SK-N-SH treated with all-trans-retinoic acid at 6 μM for 48 hours (cell line): ENCODE measurements around the gene NOL11.

ENCODE experiments used
- ATAC-seq: fragments of 200-7000 bp; cut with Tn5 transposase; 3 replicates; pipeline ENCODE4 v1.9.1; 2020; ENCODE audit warnings: mild to moderate bottlenecking, moderate library complexity
- ARNTL ChIP-seq: fragments of 450-650 bp; formaldehyde crosslinking; IDR thresholded peaks from 2 replicates; pipeline ENCODE4 v1.5.0; 2020; ENCODE audit warnings: low read depth, mild to moderate bottlenecking, moderate library complexity, borderline replicate concordance
- BACH2 ChIP-seq: fragments of 250-450 bp; sonication (Bioruptor Pico); IDR thresholded peaks from 2 replicates; pipeline ENCODE4 v1.9.0; 2021; ENCODE audit warnings: mild to moderate bottlenecking, borderline replicate concordance
- CREB5 ChIP-seq: fragments of 250-450 bp; sonication (Bioruptor Pico); IDR thresholded peaks from 2 replicates; pipeline ENCODE4 v1.5.1; 2020; ENCODE audit warnings: low read depth, mild to moderate bottlenecking, moderate library complexity
- CSDC2 ChIP-seq: fragments of 250-450 bp; sonication (Bioruptor Pico); IDR thresholded peaks from 2 replicates; pipeline ENCODE4 v1.5.0; 2020; ENCODE audit warnings: mild to moderate bottlenecking, moderate library complexity
- ESRRG ChIP-seq: fragments of 250-450 bp; sonication (Bioruptor Pico); IDR thresholded peaks from 2 replicates; pipeline ENCODE4 v1.6.1; 2021; ENCODE audit warnings: mild to moderate bottlenecking
- GLIS3 ChIP-seq: fragments of 250-450 bp; sonication (Bioruptor Pico); IDR thresholded peaks from 2 replicates; pipeline ENCODE4 v1.5.0; 2020; ENCODE audit warnings: mild to moderate bottlenecking, moderate library complexity
- ISL1 ChIP-seq: fragments of 250-450 bp; sonication (Bioruptor Pico); IDR thresholded peaks from 2 replicates; pipeline ENCODE4 v2.1.2; 2022; ENCODE audit warnings: mild to moderate bottlenecking, moderate library complexity
- OSR1 ChIP-seq: fragments of 250-450 bp; sonication (Bioruptor Pico); IDR thresholded peaks from 2 replicates; pipeline ENCODE4 v1.8.0; 2022; ENCODE audit warnings: moderate library complexity, mild to moderate bottlenecking, inconsistent platforms
- PATZ1 ChIP-seq: fragments of 250-450 bp; sonication (Bioruptor Pico); IDR thresholded peaks from 2 replicates; pipeline ENCODE4 v1.8.0; 2020; ENCODE audit warnings: mild to moderate bottlenecking, moderate library complexity, borderline replicate concordance
- PPARA ChIP-seq: fragments of 250-450 bp; sonication (Bioruptor Pico); IDR thresholded peaks from 2 replicates; pipeline ENCODE4 v1.5.0; 2020; ENCODE audit warnings: mild to moderate bottlenecking, borderline replicate concordance
- RARB ChIP-seq: fragments of 250-450 bp; sonication (Bioruptor Pico); IDR thresholded peaks from 2 replicates; pipeline ENCODE4 v1.8.0; 2021; ENCODE audit warnings: mild to moderate bottlenecking, moderate library complexity
- TCF4 ChIP-seq: fragments of 250-450 bp; sonication (Bioruptor Pico); IDR thresholded peaks from 2 replicates; pipeline ENCODE4 v1.8.0; 2021; ENCODE audit warnings: mild to moderate bottlenecking, moderate library complexity, borderline replicate concordance
- TOX ChIP-seq: fragments of 250-450 bp; sonication (Bioruptor Pico); IDR thresholded peaks from 2 replicates; pipeline ENCODE4 v1.8.0; 2021; ENCODE audit warnings: mild to moderate bottlenecking, moderate library complexity, borderline replicate concordance
- TSHZ2 ChIP-seq: fragments of 250-450 bp; sonication (Bioruptor Pico); IDR thresholded peaks from 2 replicates; pipeline ENCODE4 v1.5.0; 2020; ENCODE audit warnings: mild to moderate bottlenecking, moderate library complexity
- ZC3H10 ChIP-seq: fragments of 250-450 bp; sonication (Bioruptor Pico); IDR thresholded peaks from 2 replicates; pipeline ENCODE4 v1.5.1; 2021; ENCODE audit warnings: mild to moderate bottlenecking, moderate library complexity
- ZFP30 ChIP-seq: fragments of 450-650 bp; formaldehyde crosslinking; IDR thresholded peaks from 2 replicates; pipeline ENCODE4 v1.5.0; 2022; ENCODE audit warnings: mild to moderate bottlenecking, moderate library complexity
- ZNF565 ChIP-seq: fragments of 450-650 bp; formaldehyde crosslinking; conservative IDR thresholded peaks from 2 replicates; pipeline ENCODE4 v1.5.0; 2020; ENCODE audit warnings: low read depth, mild to moderate bottlenecking, moderate library complexity
- ZNF70 ChIP-seq: fragments of 450-650 bp; formaldehyde crosslinking; IDR thresholded peaks from 2 replicates; pipeline ENCODE4 v1.5.0; 2020; ENCODE audit warnings: mild to moderate bottlenecking, moderate library complexity
- ZNF8 ChIP-seq: fragments of 450-650 bp; formaldehyde crosslinking; IDR thresholded peaks from 2 replicates; pipeline ENCODE4 v1.5.0; 2020; ENCODE audit warnings: mild to moderate bottlenecking, moderate library complexity
- TF ChIP-seq, protein P1 (sequence below): fragments of 250-450 bp; sonication (Bioruptor Pico); IDR thresholded peaks from 2 replicates; pipeline ENCODE4 v1.5.1; 2021; ENCODE audit warnings: mild to moderate bottlenecking, moderate library complexity
- TF ChIP-seq, protein P2 (sequence below): fragments of 250-450 bp; sonication (Bioruptor Pico); IDR thresholded peaks from 2 replicates; pipeline ENCODE4 v1.8.0; 2021; ENCODE audit warnings: low read depth, mild to moderate bottlenecking, moderate library complexity, borderline replicate concordance

NOL11 gene

DNA sequence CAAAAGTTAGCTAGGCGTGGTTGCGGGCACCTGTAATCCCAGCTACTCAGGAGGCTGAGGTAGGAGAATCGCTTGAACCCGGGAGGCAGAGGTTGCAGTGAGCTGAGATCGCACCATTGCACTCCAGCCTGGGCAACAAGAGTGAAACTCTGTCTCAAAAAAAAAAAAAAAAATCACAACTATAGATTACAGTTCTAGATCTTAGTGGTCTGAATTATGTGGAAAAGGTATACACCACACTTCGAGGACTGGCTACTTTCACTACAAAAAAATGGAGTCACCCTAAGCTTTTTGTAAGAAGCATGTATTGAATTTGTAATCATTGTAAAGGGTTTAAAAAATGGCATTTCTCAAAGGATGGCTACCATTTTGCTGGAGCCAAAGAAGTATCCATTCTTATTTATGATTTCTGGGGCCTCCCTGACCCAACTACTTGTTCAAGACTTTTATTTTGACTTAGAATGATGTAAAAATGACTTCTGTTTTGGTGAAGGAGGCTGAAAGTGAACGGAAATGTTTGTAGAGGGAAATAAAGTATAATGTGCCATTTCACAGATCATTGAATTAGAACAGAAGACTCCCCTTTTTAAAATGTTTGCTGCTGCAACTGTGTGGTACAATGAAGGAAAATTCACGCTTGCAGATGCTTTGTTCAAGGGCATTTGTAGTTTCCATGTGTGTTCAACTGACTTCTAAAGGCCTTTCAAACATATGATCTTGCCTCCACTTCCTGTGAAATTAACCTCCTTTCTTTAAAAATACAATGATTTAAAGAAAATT lies 37.1 kb upstream of the NOL11 start:
- TF ChIP-seq OSR1 (CRISPR knock-in tag) (no peak), RARB (CRISPR knock-in tag) (no peak), ZNF70 (CRISPR knock-in tag) (no peak), TSHZ2 (CRISPR knock-in tag) (no peak), ISL1 (CRISPR knock-in tag) (no peak), ARNTL (no peak), PPARA (CRISPR knock-in tag) (no peak), CREB5 (no peak), GLIS3 (CRISPR knock-in tag) (no peak), TOX (no peak)
- TF ChIP-seq, protein P1, sequence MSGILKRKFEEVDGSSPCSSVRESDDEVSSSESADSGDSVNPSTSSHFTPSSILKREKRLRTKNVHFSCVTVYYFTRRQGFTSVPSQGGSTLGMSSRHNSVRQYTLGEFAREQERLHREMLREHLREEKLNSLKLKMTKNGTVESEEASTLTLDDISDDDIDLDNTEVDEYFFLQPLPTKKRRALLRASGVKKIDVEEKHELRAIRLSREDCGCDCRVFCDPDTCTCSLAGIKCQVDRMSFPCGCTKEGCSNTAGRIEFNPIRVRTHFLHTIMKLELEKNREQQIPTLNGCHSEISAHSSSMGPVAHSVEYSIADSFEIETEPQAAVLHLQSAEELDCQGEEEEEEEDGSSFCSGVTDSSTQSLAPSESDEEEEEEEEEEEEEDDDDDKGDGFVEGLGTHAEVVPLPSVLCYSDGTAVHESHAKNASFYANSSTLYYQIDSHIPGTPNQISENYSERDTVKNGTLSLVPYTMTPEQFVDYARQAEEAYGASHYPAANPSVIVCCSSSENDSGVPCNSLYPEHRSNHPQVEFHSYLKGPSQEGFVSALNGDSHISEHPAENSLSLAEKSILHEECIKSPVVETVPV (CRISPR knock-in tag): no peak
- ATAC-seq: no peak

- TF ChIP-seq, protein P2, sequence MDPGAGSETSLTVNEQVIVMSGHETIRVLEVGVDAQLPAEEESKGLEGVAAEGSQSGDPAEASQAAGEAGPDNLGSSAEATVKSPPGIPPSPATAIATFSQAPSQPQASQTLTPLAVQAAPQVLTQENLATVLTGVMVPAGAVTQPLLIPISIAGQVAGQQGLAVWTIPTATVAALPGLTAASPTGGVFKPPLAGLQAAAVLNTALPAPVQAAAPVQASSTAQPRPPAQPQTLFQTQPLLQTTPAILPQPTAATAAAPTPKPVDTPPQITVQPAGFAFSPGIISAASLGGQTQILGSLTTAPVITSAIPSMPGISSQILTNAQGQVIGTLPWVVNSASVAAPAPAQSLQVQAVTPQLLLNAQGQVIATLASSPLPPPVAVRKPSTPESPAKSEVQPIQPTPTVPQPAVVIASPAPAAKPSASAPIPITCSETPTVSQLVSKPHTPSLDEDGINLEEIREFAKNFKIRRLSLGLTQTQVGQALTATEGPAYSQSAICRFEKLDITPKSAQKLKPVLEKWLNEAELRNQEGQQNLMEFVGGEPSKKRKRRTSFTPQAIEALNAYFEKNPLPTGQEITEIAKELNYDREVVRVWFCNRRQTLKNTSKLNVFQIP: no peak
- TF ChIP-seq OSR1 (CRISPR knock-in tag) (no peak), ZFP30 (CRISPR knock-in tag) (no peak), ARNTL (no peak), ESRRG (CRISPR knock-in tag) (no peak), CSDC2 (CRISPR knock-in tag) (no peak), BACH2 (CRISPR knock-in tag) (no peak), ZC3H10 (CRISPR knock-in tag) (no peak), ZNF565 (CRISPR knock-in tag) (no peak), TCF4 (CRISPR knock-in tag) (no peak), PATZ1 (no peak), PPARA (CRISPR knock-in tag) (no peak), ZNF70 (CRISPR knock-in tag) (no peak)
- TF ChIP-seq, all 23 proteins: peak for 0
- ATAC-seq: no peak
Observed at GRCh38 chr17:67682196-67682595, 35.5 kb upstream of the NOL11 start.

DNA sequence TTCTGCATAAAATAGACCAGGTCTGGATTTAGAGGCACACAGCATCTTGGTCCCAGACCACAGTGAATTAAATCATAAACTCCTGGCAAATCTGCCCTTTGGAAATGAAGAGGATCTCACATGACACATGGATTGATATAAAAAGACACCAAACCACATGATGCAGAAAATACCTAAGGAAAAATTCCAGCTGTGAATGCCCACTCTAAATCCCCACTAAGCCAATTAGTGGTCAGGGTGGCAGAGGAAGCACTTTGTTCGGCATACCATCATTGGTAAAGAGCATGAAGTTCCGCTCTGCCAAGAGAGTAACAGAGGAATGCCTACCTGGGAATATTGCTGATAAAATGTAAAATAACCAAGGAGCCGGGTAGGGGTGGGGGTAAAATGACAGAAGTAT lies 32.4 kb upstream of the NOL11 start:
- no peak for ATAC-seq
- TF ChIP-seq ZNF70 (CRISPR knock-in tag) (no peak), ARNTL (no peak), ZC3H10 (CRISPR knock-in tag) (no peak), RARB (CRISPR knock-in tag) (no peak), ZNF8 (CRISPR knock-in tag) (no peak), PPARA (CRISPR knock-in tag) (no peak)
- TF ChIP-seq, protein P2: no peak
